K562 (cell line): Measurements from ENCODE around the gene C4orf36. TPM values are rescaled to one million over a fixed set of nuclear protein-coding genes. Genes with fewer than 3 reads are reported as not detected.

Experiments used
- ATF7 ChIP-seq: fragments of 450-650 bp; IDR thresholded peaks from 2 replicates; pipeline ENCODE4 v1.7.1; 2014; ENCODE audit warnings: mild to moderate bottlenecking, moderate library complexity
- BCOR ChIP-seq: fragments of 450-650 bp; IDR thresholded peaks from 2 replicates; pipeline ENCODE4 v1.6.1; 2016
- EGR1 ChIP-seq: fragments of 450-650 bp; conservative IDR thresholded peaks from 2 replicates; pipeline ENCODE4 v1.6.1; 2017; ENCODE audit warnings: mild to moderate bottlenecking
- EP400 ChIP-seq: fragments of 450-650 bp; IDR thresholded peaks from 2 replicates; pipeline ENCODE4 v1.6.1; 2017; ENCODE audit warnings: antibody characterized with exemption, mild to moderate bottlenecking, moderate library complexity
- FIP1L1 ChIP-seq: fragments of 200-400 bp; formaldehyde crosslinking; IDR thresholded peaks from 2 replicates; pipeline ENCODE4 v1.6.1; 2018; ENCODE audit warnings: mild to moderate bottlenecking, low read depth, low read length; ENCODE audit not compliant: poor library complexity, severe bottlenecking
- FUS ChIP-seq: fragments of 200-400 bp; formaldehyde crosslinking; optimal IDR thresholded peaks from 2 replicates; pipeline ENCODE3; 2017; ENCODE audit warnings: low read depth, low read length
- L3MBTL2 ChIP-seq: fragments of 450-650 bp; IDR thresholded peaks from 2 replicates; pipeline ENCODE4 v1.6.1; 2016; ENCODE audit warnings: mild to moderate bottlenecking, moderate library complexity
- MAFG ChIP-seq: fragments of 450-650 bp; conservative IDR thresholded peaks from 2 replicates; pipeline ENCODE4 v1.6.1; 2016; ENCODE audit warnings: missing genetic modification characterization, missing compliant biosample characterization
- NFATC3 ChIP-seq: fragments of 450-650 bp; IDR thresholded peaks from 2 replicates; pipeline ENCODE4 v1.6.1; 2017; ENCODE audit warnings: mild to moderate bottlenecking
- NRF1 ChIP-seq, 2 experiments: fragments of 450-650 bp; IDR thresholded peaks in 1 of 2; conservative IDR thresholded peaks in 1 of 2; 2 replicates each; pipeline ENCODE4 v1.6.1; 2014; ENCODE audit warnings: mild to moderate bottlenecking in 2 of 2
- NUFIP1 ChIP-seq: fragments of 450-650 bp; IDR thresholded peaks from 2 replicates; pipeline ENCODE4 v1.6.1; 2018; ENCODE audit not compliant: partially characterized antibody
- PHTF2 ChIP-seq: fragments of 250-450 bp; sonication (Bioruptor Pico); IDR thresholded peaks from 2 replicates; pipeline ENCODE4 v1.5.0; 2021; ENCODE audit warnings: mild to moderate bottlenecking
- SAFB2 ChIP-seq: fragments of 200-400 bp; formaldehyde crosslinking; IDR thresholded peaks from 2 replicates; pipeline ENCODE4 v1.6.1; 2018; ENCODE audit warnings: borderline replicate concordance, low read length, low read depth, moderate library complexity; ENCODE audit not compliant: severe bottlenecking
- SMARCA4 ChIP-seq: fragments of 450-650 bp; IDR thresholded peaks from 2 replicates; pipeline ENCODE4 v1.6.1; 2016
- SMC3 ChIP-seq: conservative IDR thresholded peaks from 2 replicates; pipeline ENCODE4 v1.6.1; 2011; ENCODE audit warnings: low read depth, low read length, improper control_type of control experiment; ENCODE audit not compliant: insufficient read depth
- SRSF3 ChIP-seq: fragments of 200-400 bp; formaldehyde crosslinking; IDR thresholded peaks from 2 replicates; pipeline ENCODE4 v1.6.1; 2016; ENCODE audit warnings: mild to moderate bottlenecking, low read length, moderate library complexity; ENCODE audit not compliant: insufficient read depth
- ZBTB34 ChIP-seq: fragments of 250-450 bp; sonication (Bioruptor Pico); IDR thresholded peaks from 2 replicates; pipeline ENCODE4 v1.8.0; 2021; ENCODE audit warnings: mild to moderate bottlenecking, moderate library complexity
- ZNF232 ChIP-seq: sonication (generic); formaldehyde crosslinking; IDR thresholded peaks from 2 replicates; pipeline ENCODE4 v1.8.0; 2022; ENCODE audit warnings: mild to moderate bottlenecking, missing genetic modification reagents
- ZNF41 ChIP-seq: fragments of 250-450 bp; sonication (Bioruptor Pico); conservative IDR thresholded peaks from 2 replicates; pipeline ENCODE4 v1.4.0; 2020; ENCODE audit warnings: mild to moderate bottlenecking
- ZNF445 ChIP-seq: fragments of 250-450 bp; sonication (Bioruptor Pico); IDR thresholded peaks from 2 replicates; pipeline ENCODE4 v1.4.0; 2020; ENCODE audit warnings: low read depth, mild to moderate bottlenecking, moderate library complexity
- ZNF780A ChIP-seq: fragments of 250-450 bp; sonication (Bioruptor Pico); IDR thresholded peaks from 2 replicates; pipeline ENCODE4 v1.5.0; 2021; ENCODE audit warnings: mild to moderate bottlenecking
- polyA plus RNA-seq, 8 experiments: library from polyadenylated mRNA; depleted of rRNA in 4 of 8; stranded (reverse) in 5 of 8; unstranded in 3 of 8; fragments of >200 nt; fragmentation: Nextera tagmentation in 2 of 8; fragmentation: Illumina TruSeq in 1 of 8; extraction: Ambion mirVana in 2 of 8; extraction: Trizol in 1 of 8; gene quantifications; 2 replicates each; pipeline versions ENCODE4 v1.2.1 to v1.2.3, GENCODE V29; 2011 to 2014; ENCODE audit warnings: inconsistent platforms in 1 of 8, missing spikeins in 1 of 8
- total RNA-seq, 7 experiments: library from RNA; depleted of rRNA in 6 of 7; stranded (reverse); fragments of >200 nt in 6 of 7; fragmentation: Illumina TruSeq in 2 of 7; extraction: Trizol in 2 of 7; gene quantifications; 2 replicates each; pipeline versions ENCODE4 v1.2.1 to v1.2.3, GENCODE V29; 2011 to 2021; ENCODE audit warnings: low replicate concordance in 1 of 7
- TF ChIP-seq, protein P1 (sequence below), 2 experiments: fragments of 150-350 bp in 1 of 2; IDR thresholded peaks; 2 replicates each; pipeline ENCODE4 v1.6.1; 2012 to 2016; ENCODE audit warnings: low read depth in 2 of 2, low read length in 2 of 2, mild to moderate bottlenecking in 1 of 2, moderate library complexity in 1 of 2
- TF ChIP-seq, protein P2 (sequence below): fragments of 450-650 bp; formaldehyde crosslinking; IDR thresholded peaks from 2 replicates; pipeline ENCODE4 v1.4.0; 2022; ENCODE audit warnings: mild to moderate bottlenecking, moderate library complexity
- TF ChIP-seq, protein P3 (sequence below), 2 experiments: fragments of 450-650 bp in 1 of 2; sonication (generic) in 1 of 2; formaldehyde crosslinking in 1 of 2; IDR thresholded peaks in 1 of 2; conservative IDR thresholded peaks in 1 of 2; 2 replicates each; pipeline versions ENCODE4 v1.6.1 to v1.8.1; 2016 to 2023; ENCODE audit warnings: mild to moderate bottlenecking in 2 of 2, moderate library complexity in 2 of 2, inconsistent platforms in 1 of 2, missing genetic modification reagents in 1 of 2

The C4orf36 gene
- total and polyA plus RNA-seq, 9 of the 15 experiments (the other 6 are each of a cell fraction or from before 2014, with no cell fraction given): 0.14 to 0.45 (median 0.20) TPM; not detected in 5

DNA sequence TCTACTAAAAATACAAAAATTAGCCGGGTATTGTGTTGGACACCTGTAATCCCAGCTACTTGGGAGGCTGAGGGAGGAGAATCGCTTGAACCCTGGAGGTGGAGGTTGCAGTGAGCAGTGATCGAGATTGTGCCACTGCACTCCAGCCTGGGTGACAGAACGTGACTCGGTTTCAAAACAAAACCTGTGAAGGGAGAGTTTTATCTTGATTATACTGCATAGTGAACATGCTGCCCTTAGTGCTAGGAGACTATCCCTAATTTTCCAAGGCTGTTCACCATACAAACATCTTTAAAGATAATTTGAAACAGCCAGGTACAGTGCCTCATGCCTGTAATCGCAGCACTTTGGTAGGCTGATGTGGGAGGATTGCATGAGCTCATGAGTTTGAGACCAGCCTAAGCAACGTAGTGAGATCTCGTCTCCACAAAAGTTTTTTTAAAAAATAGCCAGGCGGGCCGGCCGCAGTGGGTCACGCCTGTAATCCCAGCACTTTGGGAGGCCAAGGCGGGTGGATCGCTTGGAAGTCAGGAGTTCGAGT lies 48.8 kb upstream of the C4orf36 start (continued):
- TF ChIP-seq, protein P1, sequence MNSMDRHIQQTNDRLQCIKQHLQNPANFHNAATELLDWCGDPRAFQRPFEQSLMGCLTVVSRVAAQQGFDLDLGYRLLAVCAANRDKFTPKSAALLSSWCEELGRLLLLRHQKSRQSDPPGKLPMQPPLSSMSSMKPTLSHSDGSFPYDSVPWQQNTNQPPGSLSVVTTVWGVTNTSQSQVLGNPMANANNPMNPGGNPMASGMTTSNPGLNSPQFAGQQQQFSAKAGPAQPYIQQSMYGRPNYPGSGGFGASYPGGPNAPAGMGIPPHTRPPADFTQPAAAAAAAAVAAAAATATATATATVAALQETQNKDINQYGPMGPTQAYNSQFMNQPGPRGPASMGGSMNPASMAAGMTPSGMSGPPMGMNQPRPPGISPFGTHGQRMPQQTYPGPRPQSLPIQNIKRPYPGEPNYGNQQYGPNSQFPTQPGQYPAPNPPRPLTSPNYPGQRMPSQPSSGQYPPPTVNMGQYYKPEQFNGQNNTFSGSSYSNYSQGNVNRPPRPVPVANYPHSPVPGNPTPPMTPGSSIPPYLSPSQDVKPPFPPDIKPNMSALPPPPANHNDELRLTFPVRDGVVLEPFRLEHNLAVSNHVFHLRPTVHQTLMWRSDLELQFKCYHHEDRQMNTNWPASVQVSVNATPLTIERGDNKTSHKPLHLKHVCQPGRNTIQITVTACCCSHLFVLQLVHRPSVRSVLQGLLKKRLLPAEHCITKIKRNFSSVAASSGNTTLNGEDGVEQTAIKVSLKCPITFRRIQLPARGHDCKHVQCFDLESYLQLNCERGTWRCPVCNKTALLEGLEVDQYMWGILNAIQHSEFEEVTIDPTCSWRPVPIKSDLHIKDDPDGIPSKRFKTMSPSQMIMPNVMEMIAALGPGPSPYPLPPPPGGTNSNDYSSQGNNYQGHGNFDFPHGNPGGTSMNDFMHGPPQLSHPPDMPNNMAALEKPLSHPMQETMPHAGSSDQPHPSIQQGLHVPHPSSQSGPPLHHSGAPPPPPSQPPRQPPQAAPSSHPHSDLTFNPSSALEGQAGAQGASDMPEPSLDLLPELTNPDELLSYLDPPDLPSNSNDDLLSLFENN (IDR thresholded peaks at IDR 0.05; ENCODE audit: low read depth in 2 of 2, low read length in 2 of 2): no peak
- TF ChIP-seq PHTF2: no peak
- TF ChIP-seq, protein P2, sequence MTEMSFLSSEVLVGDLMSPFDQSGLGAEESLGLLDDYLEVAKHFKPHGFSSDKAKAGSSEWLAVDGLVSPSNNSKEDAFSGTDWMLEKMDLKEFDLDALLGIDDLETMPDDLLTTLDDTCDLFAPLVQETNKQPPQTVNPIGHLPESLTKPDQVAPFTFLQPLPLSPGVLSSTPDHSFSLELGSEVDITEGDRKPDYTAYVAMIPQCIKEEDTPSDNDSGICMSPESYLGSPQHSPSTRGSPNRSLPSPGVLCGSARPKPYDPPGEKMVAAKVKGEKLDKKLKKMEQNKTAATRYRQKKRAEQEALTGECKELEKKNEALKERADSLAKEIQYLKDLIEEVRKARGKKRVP (CRISPR knock-in tag): no peak
- TF ChIP-seq L3MBTL2: peak; percentile 53
- no peak for TF ChIP-seq NUFIP1
- no peak for TF ChIP-seq SAFB2
- 0 out of 2 replicates have a peak, but pooled peaks have one; percentile 54 for TF ChIP-seq ATF7
- TF ChIP-seq EP400: no peak
- no peak for TF ChIP-seq FUS
- no peak for TF ChIP-seq ZNF41 (CRISPR knock-in tag)
- no peak for TF ChIP-seq MAFG (tag)
- TF ChIP-seq SMARCA4: no peak
- no peak for TF ChIP-seq NRF1 (conservative IDR thresholded peaks at IDR 0.05 in 1 of 2, IDR thresholded peaks at IDR 0.05 in 1 of 2)
- no peak for TF ChIP-seq SMC3
- no peak for TF ChIP-seq ZNF232 (CRISPR knock-in tag)
- no peak for TF ChIP-seq ZBTB34 (CRISPR knock-in tag)
- TF ChIP-seq FIP1L1: no peak
- no peak for TF ChIP-seq SRSF3
- peak; percentile 9; the same call in 1 of the 2 replicates for TF ChIP-seq BCOR
- TF ChIP-seq, protein P3, sequence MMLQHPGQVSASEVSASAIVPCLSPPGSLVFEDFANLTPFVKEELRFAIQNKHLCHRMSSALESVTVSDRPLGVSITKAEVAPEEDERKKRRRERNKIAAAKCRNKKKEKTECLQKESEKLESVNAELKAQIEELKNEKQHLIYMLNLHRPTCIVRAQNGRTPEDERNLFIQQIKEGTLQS (IDR thresholded peaks at IDR 0.05): peak; percentile 41
- TF ChIP-seq, protein P3 (CRISPR knock-in tag; conservative IDR thresholded peaks at IDR 0.05): no peak
- TF ChIP-seq ZNF780A (CRISPR knock-in tag): no peak
- no peak for TF ChIP-seq EGR1
- TF ChIP-seq ZNF445 (CRISPR knock-in tag): no peak
- TF ChIP-seq NFATC3: peak; percentile 79; the same call in 1 of the 2 replicates
